ENCODE data around the gene DENND2A.

Gene DENND2A

DNA sequence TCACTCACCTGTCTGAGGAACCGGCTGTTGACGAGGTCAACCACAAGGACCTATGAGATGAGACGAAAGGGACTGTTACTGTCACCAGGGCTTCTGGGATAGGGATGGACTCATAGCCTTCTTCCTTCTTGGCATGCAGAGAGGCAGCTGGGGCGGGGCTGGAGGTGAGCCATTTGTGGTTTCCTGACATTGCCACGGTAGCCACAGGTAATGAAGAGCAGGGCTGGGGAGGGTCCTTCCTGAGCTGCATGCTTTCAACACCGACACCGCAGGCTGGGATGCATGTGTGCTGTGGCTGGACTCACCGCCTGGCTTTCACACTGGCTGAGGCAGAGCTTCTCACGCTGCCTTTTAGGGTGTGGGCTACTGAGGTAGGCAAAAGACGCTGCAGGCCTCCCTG is 114.9 kb downstream of the DENND2A start:
- peak in 1 of 2 experiments; percentile 22 for DNase-seq (ENCODE audit: low read depth in 1 of 2, low spot score in 1 of 2)

DNA sequence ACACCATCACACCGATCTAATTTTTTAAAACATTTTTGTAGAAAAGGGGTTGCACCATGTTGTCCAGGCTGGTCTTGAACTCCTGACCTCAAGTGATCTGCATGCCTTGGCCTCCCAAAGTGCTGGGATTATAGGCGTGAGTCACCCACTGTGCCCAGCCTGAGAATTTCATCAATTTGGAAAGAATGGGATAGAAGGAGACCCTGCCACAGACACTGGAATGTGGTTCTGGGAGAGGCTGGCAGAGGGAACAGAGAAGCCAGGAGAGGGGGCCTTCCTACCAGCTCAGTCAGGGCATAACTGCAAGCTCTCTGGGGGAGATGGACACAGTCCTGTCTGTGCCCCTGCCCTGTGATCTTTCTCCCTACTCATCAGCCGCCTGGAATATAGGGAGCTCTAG is 119.2 kb downstream of the DENND2A start:
- Histone ChIP-seq H3K27ac (replicated peaks) (no peak overlapping the region), H3K27me3 (ENCODE audit: insufficient read depth, poor library complexity, severe bottlenecking) (no peaks in the 10 kb centered on the region), H3K4me3 (replicated peaks; ENCODE audit: insufficient read depth, low read length) (no peak overlapping the region)
- TF ChIP-seq POLR2AphosphoS5 (IDR thresholded peaks at IDR 0.05; ENCODE audit: low read depth) (no peak), SPI1 (IDR thresholded peaks at IDR 0.05; ENCODE audit: borderline replicate concordance, low read depth) (no peak), GABPA (IDR thresholded peaks at IDR 0.05; ENCODE audit: low read depth) (no peak)
- TF ChIP-seq, protein P1, sequence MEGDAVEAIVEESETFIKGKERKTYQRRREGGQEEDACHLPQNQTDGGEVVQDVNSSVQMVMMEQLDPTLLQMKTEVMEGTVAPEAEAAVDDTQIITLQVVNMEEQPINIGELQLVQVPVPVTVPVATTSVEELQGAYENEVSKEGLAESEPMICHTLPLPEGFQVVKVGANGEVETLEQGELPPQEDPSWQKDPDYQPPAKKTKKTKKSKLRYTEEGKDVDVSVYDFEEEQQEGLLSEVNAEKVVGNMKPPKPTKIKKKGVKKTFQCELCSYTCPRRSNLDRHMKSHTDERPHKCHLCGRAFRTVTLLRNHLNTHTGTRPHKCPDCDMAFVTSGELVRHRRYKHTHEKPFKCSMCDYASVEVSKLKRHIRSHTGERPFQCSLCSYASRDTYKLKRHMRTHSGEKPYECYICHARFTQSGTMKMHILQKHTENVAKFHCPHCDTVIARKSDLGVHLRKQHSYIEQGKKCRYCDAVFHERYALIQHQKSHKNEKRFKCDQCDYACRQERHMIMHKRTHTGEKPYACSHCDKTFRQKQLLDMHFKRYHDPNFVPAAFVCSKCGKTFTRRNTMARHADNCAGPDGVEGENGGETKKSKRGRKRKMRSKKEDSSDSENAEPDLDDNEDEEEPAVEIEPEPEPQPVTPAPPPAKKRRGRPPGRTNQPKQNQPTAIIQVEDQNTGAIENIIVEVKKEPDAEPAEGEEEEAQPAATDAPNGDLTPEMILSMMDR (IDR thresholded peaks at IDR 0.05; ENCODE audit: insufficient read depth, low read length): no peak
- TF ChIP-seq, protein P2, sequence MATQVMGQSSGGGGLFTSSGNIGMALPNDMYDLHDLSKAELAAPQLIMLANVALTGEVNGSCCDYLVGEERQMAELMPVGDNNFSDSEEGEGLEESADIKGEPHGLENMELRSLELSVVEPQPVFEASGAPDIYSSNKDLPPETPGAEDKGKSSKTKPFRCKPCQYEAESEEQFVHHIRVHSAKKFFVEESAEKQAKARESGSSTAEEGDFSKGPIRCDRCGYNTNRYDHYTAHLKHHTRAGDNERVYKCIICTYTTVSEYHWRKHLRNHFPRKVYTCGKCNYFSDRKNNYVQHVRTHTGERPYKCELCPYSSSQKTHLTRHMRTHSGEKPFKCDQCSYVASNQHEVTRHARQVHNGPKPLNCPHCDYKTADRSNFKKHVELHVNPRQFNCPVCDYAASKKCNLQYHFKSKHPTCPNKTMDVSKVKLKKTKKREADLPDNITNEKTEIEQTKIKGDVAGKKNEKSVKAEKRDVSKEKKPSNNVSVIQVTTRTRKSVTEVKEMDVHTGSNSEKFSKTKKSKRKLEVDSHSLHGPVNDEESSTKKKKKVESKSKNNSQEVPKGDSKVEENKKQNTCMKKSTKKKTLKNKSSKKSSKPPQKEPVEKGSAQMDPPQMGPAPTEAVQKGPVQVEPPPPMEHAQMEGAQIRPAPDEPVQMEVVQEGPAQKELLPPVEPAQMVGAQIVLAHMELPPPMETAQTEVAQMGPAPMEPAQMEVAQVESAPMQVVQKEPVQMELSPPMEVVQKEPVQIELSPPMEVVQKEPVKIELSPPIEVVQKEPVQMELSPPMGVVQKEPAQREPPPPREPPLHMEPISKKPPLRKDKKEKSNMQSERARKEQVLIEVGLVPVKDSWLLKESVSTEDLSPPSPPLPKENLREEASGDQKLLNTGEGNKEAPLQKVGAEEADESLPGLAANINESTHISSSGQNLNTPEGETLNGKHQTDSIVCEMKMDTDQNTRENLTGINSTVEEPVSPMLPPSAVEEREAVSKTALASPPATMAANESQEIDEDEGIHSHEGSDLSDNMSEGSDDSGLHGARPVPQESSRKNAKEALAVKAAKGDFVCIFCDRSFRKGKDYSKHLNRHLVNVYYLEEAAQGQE (IDR thresholded peaks at IDR 0.05; ENCODE audit: insufficient replicate concordance, low read depth): no peak
- no peak for DNase-seq (ENCODE audit: low read depth in 1 of 2, low spot score in 1 of 2)

More for the DNA sequence above, 114.9 kb downstream of the DENND2A start:
- TF ChIP-seq SPI1 (IDR thresholded peaks at IDR 0.05; ENCODE audit: borderline replicate concordance, low read depth) (no peak), POLR2AphosphoS5 (IDR thresholded peaks at IDR 0.05; ENCODE audit: low read depth) (no peak), GABPA (IDR thresholded peaks at IDR 0.05; ENCODE audit: low read depth) (no peak)
- TF ChIP-seq, protein P1 (IDR thresholded peaks at IDR 0.05; ENCODE audit: insufficient read depth, low read length): no peak
- TF ChIP-seq, protein P2 (IDR thresholded peaks at IDR 0.05; ENCODE audit: insufficient replicate concordance, low read depth): no peak
- Histone ChIP-seq H3K27me3 (ENCODE audit: insufficient read depth, poor library complexity, severe bottlenecking) (no peaks in the 10 kb centered on the region), H3K4me3 (replicated peaks; ENCODE audit: insufficient read depth, low read length) (no peak overlapping the region), H3K27ac (replicated peaks) (no peak overlapping the region)

DNA sequence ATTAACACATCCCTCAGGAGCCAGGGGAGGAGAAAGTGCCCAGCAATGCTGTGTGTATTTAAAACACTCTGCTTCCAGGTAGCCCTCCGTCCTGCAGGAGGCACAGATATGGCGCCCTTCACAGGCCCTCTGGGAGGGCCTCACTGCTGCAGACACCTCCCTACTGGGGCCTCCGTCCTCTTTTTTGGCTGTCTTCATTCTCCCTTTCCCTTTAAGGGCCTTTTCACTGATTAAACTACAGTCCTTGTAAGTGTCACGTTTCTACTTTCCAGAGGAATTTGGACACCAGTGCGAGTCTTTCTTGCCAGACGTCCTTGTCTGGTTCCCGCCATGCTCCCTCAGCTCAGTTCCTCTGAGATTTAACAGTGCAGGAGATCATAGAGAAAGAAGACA is 121.6 kb downstream of the DENND2A start:
- Histone ChIP-seq H3K27ac (replicated peaks) (no peak overlapping the region), H3K27me3 (ENCODE audit: insufficient read depth, poor library complexity, severe bottlenecking) (no peaks in the 10 kb centered on the region), H3K4me3 (replicated peaks; ENCODE audit: insufficient read depth, low read length) (no peak overlapping the region)
- DNase-seq (ENCODE audit: low read depth in 1 of 2, low spot score in 1 of 2): no peak
- TF ChIP-seq SPI1 (IDR thresholded peaks at IDR 0.05; ENCODE audit: borderline replicate concordance, low read depth): no peak
- TF ChIP-seq, protein P1 (IDR thresholded peaks at IDR 0.05; ENCODE audit: insufficient read depth, low read length): no peak
- TF ChIP-seq GABPA (IDR thresholded peaks at IDR 0.05; ENCODE audit: low read depth): no peak

DNA sequence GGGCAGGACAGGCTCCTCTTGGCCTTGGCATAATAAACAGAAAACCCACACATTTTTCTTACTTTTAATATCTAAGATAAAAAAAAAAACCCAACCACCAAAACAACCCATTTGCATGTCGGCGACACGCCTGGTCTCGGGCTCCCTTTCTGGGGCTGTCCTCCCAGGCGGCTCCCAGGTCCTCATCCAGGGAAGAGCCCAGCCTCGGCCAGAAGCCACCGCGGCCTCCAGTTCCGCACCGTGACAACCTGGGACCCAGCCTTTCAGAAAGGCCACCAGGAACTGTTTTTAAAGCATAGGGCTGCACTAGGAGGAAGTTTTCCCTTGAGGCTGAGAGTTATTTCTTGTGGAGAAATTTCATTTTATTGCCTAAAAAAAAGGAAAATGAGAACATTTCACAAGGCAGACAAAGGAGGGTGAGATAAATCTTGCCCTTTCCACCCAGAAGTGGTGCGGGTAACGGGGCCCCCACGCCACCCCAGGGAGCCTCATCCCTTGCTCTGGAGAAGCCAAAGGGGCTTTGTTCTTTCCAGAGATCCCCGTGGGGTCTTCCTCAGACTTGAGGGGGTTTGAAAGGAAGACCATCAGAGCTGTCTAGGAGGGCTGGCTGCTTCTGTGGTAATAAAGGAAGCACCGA is 122.1 kb downstream of the DENND2A start:
- no peak for TF ChIP-seq POLR2AphosphoS5 (IDR thresholded peaks at IDR 0.05; ENCODE audit: low read depth)
- no peak for TF ChIP-seq SPI1 (IDR thresholded peaks at IDR 0.05; ENCODE audit: borderline replicate concordance, low read depth)
- TF ChIP-seq, protein P1 (IDR thresholded peaks at IDR 0.05; ENCODE audit: insufficient read depth, low read length): no peak
- TF ChIP-seq GABPA (IDR thresholded peaks at IDR 0.05; ENCODE audit: low read depth): no peak
- TF ChIP-seq, protein P2 (IDR thresholded peaks at IDR 0.05; ENCODE audit: insufficient replicate concordance, low read depth): no peak
- no peak overlapping the region for H3K4me3 ChIP-seq (replicated peaks; ENCODE audit: insufficient read depth, low read length)
- DNase-seq (ENCODE audit: low read depth in 1 of 2, low spot score in 1 of 2): no peak
- no peak overlapping the region for H3K27ac ChIP-seq (replicated peaks)
- H3K27me3 ChIP-seq (ENCODE audit: insufficient read depth, poor library complexity, severe bottlenecking): no peaks in the 10 kb centered on the region

Data from HL-60 (cell line).